Karpas-422 (cell line): ENCODE data around the gene ITGB3. TPM values are rescaled to one million over a fixed set of nuclear protein-coding genes. Genes with fewer than 3 reads are reported as not detected.

ENCODE experiments used
- DNase-seq: peaks from one replicate; pipeline ENCODE4 v3.0.0-alpha.2; 2015
- H2AFZ ChIP-seq: fragments of 200-600 bp; sonication (generic); 2 replicates; pipeline ENCODE4 v1.6.1; 2014; ENCODE audit warnings: antibody characterized with exemption, low read length, mixed read lengths
- H3K27ac ChIP-seq: fragments of 200-600 bp; sonication (generic); 2 replicates; pipeline ENCODE4 v1.5.1; 2014; ENCODE audit warnings: mild to moderate bottlenecking, low read length, moderate library complexity
- H3K27me3 ChIP-seq: fragments of 200-600 bp; sonication (generic); 2 replicates; pipeline ENCODE4 v1.6.1; 2014; ENCODE audit warnings: low read length, mixed read lengths
- H3K36me3 ChIP-seq: fragments of 200-600 bp; sonication (generic); 2 replicates; pipeline ENCODE4 v1.6.1; 2014; ENCODE audit warnings: low read length, mixed read lengths; ENCODE audit not compliant: insufficient read depth
- H3K4me1 ChIP-seq: fragments of 200-600 bp; sonication (generic); 2 replicates; pipeline ENCODE4 v1.6.1; 2014; ENCODE audit warnings: mild to moderate bottlenecking, low read length, mixed read lengths
- H3K4me2 ChIP-seq: fragments of 200-600 bp; sonication (generic); 2 replicates; pipeline ENCODE4 v1.6.1; 2014; ENCODE audit warnings: low read length, low read depth, mild to moderate bottlenecking; ENCODE audit not compliant: poor library complexity, severe bottlenecking
- H3K4me3 ChIP-seq: fragments of 200-600 bp; sonication (generic); 2 replicates; pipeline ENCODE4 v1.5.1; 2014; ENCODE audit warnings: mild to moderate bottlenecking, antibody characterized with exemption, low read length, mixed read lengths
- H3K79me2 ChIP-seq: fragments of 200-600 bp; sonication (generic); 2 replicates; pipeline ENCODE4 v1.6.1; 2014; ENCODE audit warnings: mild to moderate bottlenecking, low read length, mixed read lengths
- H3K9ac ChIP-seq: fragments of 200-600 bp; sonication (generic); 2 replicates; pipeline ENCODE4 v1.6.0; 2014; ENCODE audit warnings: low read length
- H3K9me2 ChIP-seq: fragments of 200-600 bp; sonication (generic), shearing (Covaris generic); replicated peaks from 2 replicates; pipeline ENCODE4 v1.6.0; 2014; ENCODE audit warnings: mild to moderate bottlenecking, low read length, moderate library complexity; ENCODE audit not compliant: insufficient read depth
- H3K9me3 ChIP-seq: fragments of 300-700, 200-600 bp; sonication (generic); 2 replicates; pipeline ENCODE4 v1.6.1; 2014; ENCODE audit warnings: low read length, mixed read lengths
- H4K20me1 ChIP-seq: fragments of 200-600 bp; sonication (generic); 2 replicates; pipeline ENCODE4 v1.6.1; 2014; ENCODE audit warnings: mild to moderate bottlenecking, antibody characterized with exemption, low read length, low read depth; ENCODE audit not compliant: insufficient read depth
- total RNA-seq: library from RNA; depleted of rRNA; stranded (reverse); fragments of >200 nt; shearing (Covaris generic); gene quantifications from 2 replicates; pipeline ENCODE4 v1.2.3, GENCODE V29; 2014; ENCODE audit warnings: low replicate concordance

The ITGB3 gene
- total RNA-seq, 1 experiment from 2014 or later = 16.4 TPM

DNA sequence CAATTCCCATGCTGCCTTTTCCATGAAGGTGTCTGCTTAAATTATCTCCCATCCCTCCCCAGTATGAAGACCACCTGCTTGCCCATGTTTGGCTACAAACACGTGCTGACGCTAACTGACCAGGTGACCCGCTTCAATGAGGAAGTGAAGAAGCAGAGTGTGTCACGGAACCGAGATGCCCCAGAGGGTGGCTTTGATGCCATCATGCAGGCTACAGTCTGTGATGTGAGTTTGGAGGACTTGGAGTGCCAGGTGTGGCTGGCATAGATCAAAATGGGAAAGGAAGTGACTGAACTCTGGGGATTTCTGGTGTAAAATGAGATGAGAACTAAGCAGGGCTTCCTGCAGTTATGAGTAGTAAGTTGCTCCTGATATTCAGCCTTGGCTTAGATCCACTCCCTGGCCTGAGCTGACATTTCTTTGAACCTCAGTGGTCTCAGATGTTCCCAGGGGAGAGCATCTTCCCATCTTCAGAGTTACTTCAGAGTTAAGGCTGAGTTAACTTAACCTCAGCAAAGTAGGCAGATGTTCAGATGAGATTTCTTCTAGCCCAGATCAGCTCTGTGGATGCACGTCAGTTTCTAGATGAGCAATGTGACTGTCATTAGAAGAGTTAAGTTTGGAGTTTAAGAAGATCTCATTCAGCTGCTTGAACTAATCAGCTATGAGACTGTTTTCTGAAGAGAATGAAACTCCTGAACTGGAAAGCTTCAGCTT lies 32.7 kb downstream of the ITGB3 start:
- H3K4me3 ChIP-seq = peak overlapping the region; percentile 47; the same call in 1 of the 2 replicates
- DNase-seq = peak; percentile 76
- H3K27me3 ChIP-seq = no peaks in the 10 kb centered on the region
- H3K9me2 ChIP-seq = no peaks in the 10 kb centered on the region
- no peaks in the 10 kb centered on the region for H3K36me3 ChIP-seq
- H3K9me3 ChIP-seq = no peaks in the 10 kb centered on the region
- H3K4me1 ChIP-seq = peaks cover 22% of the 10 kb centered on the region
- H3K79me2 ChIP-seq = no peaks in the 10 kb centered on the region
- peak overlapping the region; percentile 61 for H3K9ac ChIP-seq
- peak overlapping the region; percentile 82 for H3K27ac ChIP-seq
- H2AFZ ChIP-seq = peak overlapping the region; percentile 87
- peak overlapping the region; percentile 75 for H3K4me2 ChIP-seq
- no peaks in the 10 kb centered on the region for H4K20me1 ChIP-seq

DNA sequence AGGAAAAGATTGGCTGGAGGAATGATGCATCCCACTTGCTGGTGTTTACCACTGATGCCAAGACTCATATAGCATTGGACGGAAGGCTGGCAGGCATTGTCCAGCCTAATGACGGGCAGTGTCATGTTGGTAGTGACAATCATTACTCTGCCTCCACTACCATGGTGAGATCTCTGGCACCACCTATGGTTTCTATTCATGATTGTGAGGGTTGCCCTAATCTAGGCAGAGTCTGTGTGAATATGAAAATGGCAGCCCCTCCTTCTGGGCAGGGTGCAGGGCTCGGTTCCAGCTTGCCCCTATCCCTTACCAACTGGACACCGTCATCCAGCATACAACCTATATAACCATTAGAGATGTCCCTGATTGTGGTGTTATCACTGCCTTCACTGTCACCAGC lies 33.4 kb downstream of the ITGB3 start:
- Histone ChIP-seq H3K9me2 (no peaks in the 10 kb centered on the region), H3K9me3 (no peaks in the 10 kb centered on the region), H3K9ac (peak overlapping the region; percentile 61), H3K4me2 (peak overlapping the region; percentile 75), H4K20me1 (no peaks in the 10 kb centered on the region), H3K36me3 (no peaks in the 10 kb centered on the region), H3K4me3 (peak overlapping the region; percentile 47; the same call in 1 of the 2 replicates), H2AFZ (peak overlapping the region; percentile 87; the same call in 1 of the 2 replicates), H3K79me2 (no peaks in the 10 kb centered on the region), H3K27ac (peak overlapping the region; percentile 82), H3K27me3 (no peaks in the 10 kb centered on the region), H3K4me1 (peaks cover 21% of the 10 kb centered on the region)
- peak; percentile 69 for DNase-seq

DNA sequence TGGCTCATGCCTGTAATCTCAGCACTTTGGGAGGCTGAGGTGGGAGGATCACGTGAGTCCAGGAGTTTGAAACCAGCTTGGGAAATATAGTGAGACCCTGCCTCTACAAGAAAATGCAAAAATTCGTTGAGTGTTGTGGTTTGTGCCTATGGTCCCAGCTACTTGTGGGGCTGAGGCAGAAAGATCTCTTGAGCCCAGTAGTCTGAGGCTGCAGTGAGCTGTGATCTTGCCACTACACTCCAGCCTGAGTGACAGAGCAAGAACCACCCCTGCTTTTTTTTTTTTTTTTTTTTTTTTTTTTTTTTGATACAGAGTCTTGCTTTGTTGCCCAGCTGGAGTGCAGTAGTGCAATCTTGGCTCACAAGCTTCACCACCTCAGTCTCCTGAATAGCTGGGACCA lies 34.0 kb downstream of the ITGB3 start:
- H3K27me3 ChIP-seq = no peaks in the 10 kb centered on the region
- peak overlapping the region; percentile 61; the same call in 1 of the 2 replicates for H3K9ac ChIP-seq
- H3K4me3 ChIP-seq = no peak overlapping the region
- H3K9me2 ChIP-seq = no peaks in the 10 kb centered on the region
- H3K79me2 ChIP-seq = no peaks in the 10 kb centered on the region
- no peaks in the 10 kb centered on the region for H3K36me3 ChIP-seq
- peak overlapping the region; percentile 82 for H3K27ac ChIP-seq
- peak overlapping the region; percentile 87; the same call in 1 of the 2 replicates for H2AFZ ChIP-seq
- H3K9me3 ChIP-seq = no peaks in the 10 kb centered on the region
- H4K20me1 ChIP-seq = no peaks in the 10 kb centered on the region
- DNase-seq = no peak
- no peak overlapping the region for H3K4me2 ChIP-seq
- peaks cover 21% of the 10 kb centered on the region for H3K4me1 ChIP-seq

DNA sequence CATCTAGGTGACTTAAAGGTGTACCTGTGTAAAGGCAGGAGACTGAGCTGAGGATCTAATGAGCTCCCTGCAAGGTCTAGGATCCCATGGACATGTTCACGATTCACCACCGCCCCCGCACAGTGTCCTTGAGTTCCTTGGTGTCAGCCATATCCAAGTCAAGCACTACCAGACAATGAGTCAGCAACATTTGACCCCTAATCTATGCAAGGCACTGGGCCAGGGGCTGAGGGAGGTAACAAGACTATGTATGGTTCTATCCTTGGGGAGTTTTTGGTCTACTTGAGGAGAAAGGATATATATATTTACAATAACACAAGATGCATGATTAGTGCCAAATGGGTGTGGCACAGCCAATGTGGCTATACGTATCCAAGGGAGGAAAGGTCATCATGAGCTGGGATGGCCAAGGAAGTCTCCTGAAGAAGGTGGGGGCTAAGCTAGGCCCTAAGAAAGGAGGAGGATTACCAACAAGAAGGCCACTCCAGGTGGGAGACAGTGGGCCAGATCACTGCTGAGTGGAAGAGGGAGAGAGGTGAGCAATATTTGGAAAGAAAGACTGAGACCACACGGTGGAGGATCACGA lies 35.0 kb downstream of the ITGB3 start:
- Histone ChIP-seq H3K9me3 (no peaks in the 10 kb centered on the region), H3K4me2 (no peak overlapping the region), H3K27me3 (no peaks in the 10 kb centered on the region), H2AFZ (no peak overlapping the region), H3K36me3 (no peaks in the 10 kb centered on the region), H4K20me1 (no peaks in the 10 kb centered on the region), H3K9me2 (no peaks in the 10 kb centered on the region), H3K9ac (no peak overlapping the region), H3K27ac (no peak overlapping the region), H3K4me1 (peaks cover 21% of the 10 kb centered on the region), H3K4me3 (no peak overlapping the region), H3K79me2 (no peaks in the 10 kb centered on the region)
- DNase-seq = no peak

DNA sequence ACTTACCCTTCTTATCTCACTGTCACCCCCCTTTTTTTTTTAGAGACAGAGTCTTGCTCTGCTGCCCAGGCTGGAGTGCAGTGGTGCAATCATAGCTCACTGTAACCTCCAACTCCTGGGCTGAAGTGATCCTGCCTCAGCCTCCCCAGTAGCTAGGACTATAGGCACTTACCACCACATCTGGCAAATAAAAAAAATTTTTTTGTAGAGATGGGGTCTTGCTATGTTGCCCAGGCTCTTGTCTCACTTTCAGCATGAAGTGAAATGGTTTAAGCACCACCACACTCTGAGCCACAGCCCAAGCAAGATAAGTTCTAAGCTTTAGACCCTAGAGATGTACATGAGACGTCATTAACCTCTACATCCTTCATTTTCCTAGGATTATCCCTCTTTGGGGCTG lies 35.7 kb downstream of the ITGB3 start:
- H3K4me1 ChIP-seq = peaks cover 27% of the 10 kb centered on the region
- DNase-seq = no peak
- no peak overlapping the region for H2AFZ ChIP-seq
- no peaks in the 10 kb centered on the region for H3K27me3 ChIP-seq
- H4K20me1 ChIP-seq = no peaks in the 10 kb centered on the region
- H3K27ac ChIP-seq = no peak overlapping the region
- H3K4me3 ChIP-seq = no peak overlapping the region
- H3K9ac ChIP-seq = no peak overlapping the region
- no peaks in the 10 kb centered on the region for H3K79me2 ChIP-seq
- no peaks in the 10 kb centered on the region for H3K9me3 ChIP-seq
- H3K9me2 ChIP-seq = no peaks in the 10 kb centered on the region
- H3K4me2 ChIP-seq = no peak overlapping the region
- no peaks in the 10 kb centered on the region for H3K36me3 ChIP-seq

DNA sequence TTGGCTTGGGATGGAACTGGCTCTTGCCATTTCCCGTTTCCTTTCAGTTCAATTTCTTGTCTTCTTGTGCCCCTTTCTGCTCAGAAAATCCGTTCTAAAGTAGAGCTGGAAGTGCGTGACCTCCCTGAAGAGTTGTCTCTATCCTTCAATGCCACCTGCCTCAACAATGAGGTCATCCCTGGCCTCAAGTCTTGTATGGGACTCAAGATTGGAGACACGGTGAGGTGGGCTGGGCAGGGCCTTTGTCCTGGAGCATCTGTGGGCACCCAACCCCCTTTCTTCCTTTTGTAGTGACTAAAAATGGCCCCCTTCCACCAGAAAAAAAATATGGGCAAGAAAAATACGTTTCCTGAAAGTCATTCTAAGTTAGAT lies 37.2 kb downstream of the ITGB3 start:
- DNase-seq = no peak
- H3K79me2 ChIP-seq = no peaks in the 10 kb centered on the region
- H3K4me3 ChIP-seq = no peak overlapping the region
- H3K9ac ChIP-seq = no peak overlapping the region
- no peaks in the 10 kb centered on the region for H3K9me3 ChIP-seq
- no peak overlapping the region for H3K4me2 ChIP-seq
- H3K9me2 ChIP-seq = no peaks in the 10 kb centered on the region
- no peaks in the 10 kb centered on the region for H3K27me3 ChIP-seq
- no peaks in the 10 kb centered on the region for H3K36me3 ChIP-seq
- H4K20me1 ChIP-seq = no peaks in the 10 kb centered on the region
- H3K27ac ChIP-seq = no peak overlapping the region
- peaks cover 25% of the 10 kb centered on the region for H3K4me1 ChIP-seq
- no peak overlapping the region for H2AFZ ChIP-seq

DNA sequence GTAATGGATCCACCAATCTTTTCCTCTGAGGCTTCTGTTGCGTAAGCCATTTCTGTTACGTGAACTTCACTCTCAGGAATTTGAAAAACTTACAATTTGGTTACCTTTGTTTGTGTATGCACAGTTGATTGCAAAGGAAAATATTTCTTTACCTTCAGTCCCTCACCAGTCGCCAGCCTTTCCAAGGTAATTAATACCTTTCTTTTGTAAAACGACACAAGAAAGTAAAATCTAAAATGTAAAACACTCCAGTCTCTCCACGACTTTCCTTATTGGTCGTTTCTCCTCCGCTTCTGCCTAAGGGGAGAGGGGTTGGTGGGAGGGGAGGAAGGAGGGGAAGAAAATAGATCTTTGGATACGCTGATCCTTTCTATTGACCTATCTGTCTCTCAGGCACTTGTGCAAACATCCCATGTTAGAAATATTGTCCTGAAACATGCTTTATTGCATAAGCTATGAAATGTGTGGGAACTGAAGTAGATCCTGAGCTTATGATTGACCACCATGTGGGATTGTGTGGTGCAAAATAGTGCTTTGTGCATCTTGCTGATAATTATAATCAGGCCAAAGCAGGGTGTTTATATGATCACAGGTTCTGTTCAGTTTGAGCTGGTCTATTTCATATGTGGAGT lies 37.7 kb downstream of the ITGB3 start:
- H3K9me2 ChIP-seq = no peaks in the 10 kb centered on the region
- no peaks in the 10 kb centered on the region for H3K9me3 ChIP-seq
- no peaks in the 10 kb centered on the region for H3K27me3 ChIP-seq
- no peak for DNase-seq
- H3K36me3 ChIP-seq = no peaks in the 10 kb centered on the region
- H3K4me2 ChIP-seq = no peak overlapping the region
- H3K9ac ChIP-seq = no peak overlapping the region
- no peak overlapping the region for H3K27ac ChIP-seq
- no peaks in the 10 kb centered on the region for H4K20me1 ChIP-seq
- H3K4me3 ChIP-seq = no peak overlapping the region
- H2AFZ ChIP-seq = no peak overlapping the region
- no peaks in the 10 kb centered on the region for H3K79me2 ChIP-seq
- H3K4me1 ChIP-seq = peaks cover 20% of the 10 kb centered on the region

DNA sequence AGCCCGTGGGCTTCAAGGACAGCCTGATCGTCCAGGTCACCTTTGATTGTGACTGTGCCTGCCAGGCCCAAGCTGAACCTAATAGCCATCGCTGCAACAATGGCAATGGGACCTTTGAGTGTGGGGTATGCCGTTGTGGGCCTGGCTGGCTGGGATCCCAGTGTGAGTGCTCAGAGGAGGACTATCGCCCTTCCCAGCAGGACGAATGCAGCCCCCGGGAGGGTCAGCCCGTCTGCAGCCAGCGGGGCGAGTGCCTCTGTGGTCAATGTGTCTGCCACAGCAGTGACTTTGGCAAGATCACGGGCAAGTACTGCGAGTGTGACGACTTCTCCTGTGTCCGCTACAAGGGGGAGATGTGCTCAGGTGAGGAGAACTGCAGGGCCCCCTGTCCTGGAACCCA lies 38.6 kb downstream of the ITGB3 start:
- Histone ChIP-seq H3K9ac (no peak overlapping the region), H2AFZ (no peak overlapping the region)

More for the DNA sequence above, 38.6 kb downstream of the ITGB3 start:
- no peak overlapping the region for H3K27ac ChIP-seq
- peaks cover 12% of the 10 kb centered on the region for H3K4me1 ChIP-seq
- H3K4me2 ChIP-seq = no peak overlapping the region
- no peaks in the 10 kb centered on the region for H3K9me2 ChIP-seq
- H3K4me3 ChIP-seq = no peak overlapping the region
- no peaks in the 10 kb centered on the region for H4K20me1 ChIP-seq
- no peaks in the 10 kb centered on the region for H3K79me2 ChIP-seq
- no peak for DNase-seq
- no peaks in the 10 kb centered on the region for H3K27me3 ChIP-seq
- H3K9me3 ChIP-seq = no peaks in the 10 kb centered on the region
- no peaks in the 10 kb centered on the region for H3K36me3 ChIP-seq
